HG02623 (cell line): ENCODE measurements around the gene FAM234B.
"Not testable (repeated sequence)": the region's sequence is repeated elsewhere in the genome, so short reads cannot be mapped to it uniquely, and the experiment has no call there.

ENCODE experiments used
- ATAC-seq: cut with Tn5 transposase; IDR thresholded peaks from one replicate; pipeline ENCODE4 v1.9.1; 2021; ENCODE audit warnings: moderate library complexity; ENCODE audit not compliant: unreplicated experiment

The FAM234B gene

DNA sequence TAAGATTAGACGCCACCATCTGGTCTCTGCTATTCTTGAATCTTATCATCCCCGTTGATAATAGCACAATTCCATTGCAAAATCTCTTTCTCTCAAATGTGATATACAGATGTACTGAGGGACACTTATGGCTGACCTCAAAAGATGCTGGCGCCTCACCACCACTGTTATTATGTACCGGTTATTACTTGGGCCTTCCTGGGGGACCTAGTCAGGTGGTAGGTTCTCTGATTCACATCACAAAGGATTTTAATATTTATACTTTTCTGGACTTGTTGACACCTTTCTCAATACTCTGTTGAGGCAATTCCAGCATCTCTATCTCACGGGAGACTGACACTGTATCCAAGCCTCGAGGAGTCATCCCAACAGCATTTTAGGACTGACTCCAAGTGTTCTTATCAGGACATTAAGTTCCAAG lies 21.3 kb upstream of the FAM234B start:
- no peak for ATAC-seq

DNA sequence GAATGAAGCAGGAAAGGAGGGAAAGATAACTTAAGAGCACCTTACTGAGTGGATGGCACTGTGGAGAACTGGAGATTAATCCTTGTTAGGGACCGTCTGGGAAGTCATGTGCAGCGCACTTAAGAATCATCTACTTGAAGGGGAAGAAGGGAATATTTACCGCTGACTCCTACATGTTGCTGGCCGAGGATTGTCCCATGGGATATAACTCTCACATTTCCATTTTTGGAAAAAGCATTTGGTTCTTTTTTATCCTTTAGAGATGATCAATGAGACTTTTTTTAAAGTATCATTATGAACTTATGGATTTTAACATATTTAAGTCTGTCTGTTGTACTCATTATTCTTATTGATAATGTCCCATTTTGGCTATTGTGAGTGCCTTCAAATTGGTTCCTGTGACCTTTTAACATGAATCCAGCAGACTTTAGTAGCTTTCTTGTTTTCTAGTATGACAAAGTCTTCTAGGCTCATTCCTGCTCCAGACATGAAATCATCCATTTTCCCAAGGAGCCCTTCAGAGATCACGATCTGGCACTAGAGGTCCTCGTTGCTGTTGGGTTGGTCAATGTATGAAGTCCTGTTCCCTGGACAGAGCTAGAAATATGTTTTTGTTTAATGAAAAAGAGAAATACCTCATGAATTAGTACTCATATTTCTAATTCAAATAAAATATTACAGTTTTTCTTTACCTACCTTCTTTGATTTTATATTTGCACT lies 20.2 kb upstream of the FAM234B start:
- ATAC-seq: no peak

DNA sequence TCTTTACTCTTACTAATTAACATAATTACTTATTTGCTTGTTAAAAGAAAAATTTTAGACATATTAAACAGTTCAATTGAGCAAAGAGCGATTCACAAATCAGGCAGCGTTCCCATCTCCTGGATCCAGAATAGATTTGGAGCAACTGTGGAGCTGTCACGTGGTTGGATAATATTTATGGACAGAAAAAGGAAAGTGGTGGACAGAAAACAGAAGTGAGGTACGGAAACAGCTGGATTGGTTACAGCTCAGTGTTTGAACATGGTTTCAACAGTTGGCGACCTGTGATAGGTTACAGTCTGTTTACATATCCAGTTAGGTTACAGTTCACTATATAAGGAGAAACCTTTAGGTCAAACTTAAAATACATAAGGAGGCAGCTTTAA lies 19.7 kb upstream of the FAM234B start:
- ATAC-seq: no peak

DNA sequence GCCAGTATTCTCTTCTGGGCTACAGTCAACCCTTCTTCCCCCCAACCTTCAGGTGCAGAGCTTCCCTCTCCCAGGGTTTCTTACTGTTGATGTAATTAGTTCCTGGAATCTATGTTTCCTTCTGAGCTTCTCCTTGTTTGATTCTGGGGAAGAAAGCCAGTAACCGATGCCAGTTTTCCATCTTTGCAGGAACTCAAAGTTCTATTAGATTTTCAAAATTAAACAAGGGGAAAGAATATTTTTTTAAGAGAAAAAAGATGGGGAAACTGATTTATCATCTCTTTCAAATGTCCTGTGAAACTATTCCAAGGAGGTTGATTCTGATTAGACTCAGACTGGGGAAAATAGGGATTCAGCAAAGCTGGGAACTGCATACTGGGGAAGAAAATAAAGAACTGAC lies 17.9 kb upstream of the FAM234B start:
- ATAC-seq: no peak

DNA sequence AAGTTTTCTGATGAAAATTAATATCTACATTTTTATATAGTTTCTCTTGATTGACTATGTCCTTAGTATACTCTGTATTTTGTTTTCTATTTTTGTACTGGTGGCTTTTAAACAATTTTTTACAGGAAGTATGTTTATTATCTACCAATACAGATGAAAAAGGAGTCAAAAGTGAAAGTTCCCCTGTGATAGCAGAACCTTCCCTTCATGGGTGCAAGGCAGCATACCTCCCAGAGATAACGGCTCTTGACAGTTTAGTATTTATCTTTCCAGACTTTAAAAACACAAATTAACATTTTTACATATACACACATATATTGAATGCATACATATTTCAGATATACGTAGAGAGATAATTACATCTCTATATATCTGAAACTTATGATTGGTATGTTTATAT lies 17.1 kb upstream of the FAM234B start:
- no peak for ATAC-seq

DNA sequence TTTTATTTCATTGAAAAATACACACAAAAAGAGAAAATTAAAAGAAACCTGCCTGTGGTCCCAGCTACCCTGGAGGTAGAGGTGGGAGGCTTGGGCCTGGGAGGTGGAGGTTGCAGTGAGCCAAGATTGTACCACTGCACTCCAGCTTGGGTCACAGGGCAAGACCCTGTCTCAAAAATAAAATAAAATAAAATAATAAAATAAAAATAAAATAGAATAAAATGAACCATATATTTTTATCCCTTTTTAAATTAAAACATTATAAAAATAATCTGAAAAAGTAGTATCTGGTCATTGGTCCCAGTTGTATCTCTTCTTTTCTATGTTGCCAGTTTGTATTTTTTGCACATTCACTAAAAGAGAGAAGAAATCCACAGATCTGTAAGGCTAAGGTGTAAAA lies 16.7 kb upstream of the FAM234B start:
- ATAC-seq: no peak

DNA sequence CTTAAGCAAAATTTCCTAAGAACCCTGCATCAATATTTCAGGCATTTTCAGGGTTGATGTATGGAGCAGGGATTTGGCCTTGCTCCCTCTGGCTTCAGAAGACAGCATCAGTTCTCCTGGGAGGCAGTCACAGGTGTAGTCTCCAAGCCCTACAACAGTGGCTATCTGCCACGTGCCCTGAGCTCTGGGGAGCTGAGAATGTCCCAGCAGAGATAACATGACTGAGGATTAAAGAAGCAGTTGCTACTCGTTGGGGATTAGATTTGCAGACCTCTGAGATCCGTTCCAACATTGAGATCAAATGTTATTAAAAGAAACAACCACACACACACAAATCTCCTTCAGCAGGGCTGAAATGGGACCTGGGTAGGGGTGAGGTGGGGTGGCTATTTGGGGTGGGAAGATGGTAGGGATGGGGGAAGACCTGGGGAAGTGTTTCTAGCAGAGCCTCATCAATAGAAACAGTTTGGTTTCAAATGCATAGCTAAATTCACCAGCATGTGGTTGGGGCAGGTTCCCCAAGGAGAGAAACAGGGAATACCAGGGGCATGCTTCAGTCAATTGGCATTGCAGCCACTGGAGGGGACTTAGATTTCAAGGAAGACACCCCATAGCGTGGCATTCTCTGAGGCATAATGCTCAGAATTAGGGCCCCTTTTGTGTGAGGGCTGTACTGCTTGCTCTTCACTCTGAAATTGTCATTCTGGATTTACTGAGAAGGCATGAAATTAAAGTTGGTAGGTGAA lies 15.2 kb upstream of the FAM234B start:
- no peak for ATAC-seq

DNA sequence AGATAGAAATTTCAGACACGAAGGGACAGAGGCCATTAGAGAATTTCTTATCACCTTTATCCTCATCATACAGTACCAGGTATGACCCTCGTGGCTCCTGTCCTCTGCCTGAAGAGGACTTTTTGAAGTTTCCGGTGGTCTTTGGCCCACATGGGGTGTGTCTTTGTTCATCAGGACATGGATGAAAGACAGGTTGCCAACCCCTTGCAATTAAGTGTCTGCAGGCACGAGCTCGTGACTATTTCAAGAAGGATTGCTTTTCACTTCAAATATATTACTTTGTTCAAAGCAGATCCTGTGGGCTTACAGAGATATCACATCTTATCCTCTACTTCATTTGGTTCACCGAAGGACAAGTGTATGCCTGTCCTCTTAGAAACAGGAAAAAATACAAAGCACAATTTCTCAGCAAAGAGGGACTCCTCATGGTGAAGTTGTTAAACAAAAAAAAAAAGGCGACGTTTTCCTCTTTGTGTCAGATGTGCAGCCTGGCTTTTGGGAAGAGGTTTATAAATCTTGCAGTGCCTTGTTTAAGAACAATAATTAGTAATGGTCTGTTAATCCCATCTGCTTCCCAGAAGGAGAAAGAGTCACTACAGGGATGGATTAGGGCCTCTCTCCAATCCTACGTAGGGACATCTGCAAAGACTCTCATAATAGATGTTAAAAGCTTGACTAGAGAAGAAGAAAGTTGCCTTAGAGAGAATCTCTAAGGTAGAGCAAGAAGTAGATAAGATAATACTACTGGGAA lies 13.5 kb upstream of the FAM234B start:
- no peak for ATAC-seq

DNA sequence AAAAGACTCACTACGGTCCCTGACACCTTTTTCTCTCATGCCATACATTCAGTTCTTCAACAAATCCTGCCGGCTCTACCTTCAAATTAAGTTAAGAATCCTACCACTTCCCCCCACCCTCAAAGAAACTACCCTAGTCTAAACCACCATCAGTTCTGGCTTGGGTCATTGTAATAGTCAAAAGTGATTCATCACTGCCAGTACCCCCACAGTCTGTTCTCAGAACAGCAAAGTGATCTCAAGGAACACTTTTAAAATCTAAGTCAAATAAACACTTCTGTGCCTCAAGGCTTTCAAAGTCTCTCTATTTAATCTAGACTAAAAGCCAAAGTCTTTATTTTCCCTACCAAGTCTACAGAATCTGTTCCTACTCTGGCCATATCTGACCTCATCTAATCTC lies 12.0 kb upstream of the FAM234B start:
- ATAC-seq: no peak

DNA sequence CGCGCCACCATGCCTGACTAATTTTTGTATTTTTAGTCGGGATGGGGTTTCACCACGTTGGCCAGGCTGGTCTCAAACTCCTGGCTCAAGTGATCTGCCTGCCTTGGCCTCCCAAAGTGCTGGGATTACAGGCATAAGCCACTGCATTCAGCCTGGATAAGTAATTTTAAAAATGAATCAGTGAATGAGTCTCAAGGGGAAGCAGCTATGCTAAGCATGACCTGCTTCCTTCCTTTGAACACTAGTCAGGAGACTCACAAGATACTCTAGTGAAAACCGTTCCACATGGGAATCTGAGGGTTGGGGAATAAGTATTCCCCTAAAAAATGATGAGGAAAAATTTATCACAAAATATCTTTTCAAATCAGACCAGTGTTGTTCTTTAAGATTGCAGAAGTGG lies 10.7 kb upstream of the FAM234B start:
- no peak for ATAC-seq

DNA sequence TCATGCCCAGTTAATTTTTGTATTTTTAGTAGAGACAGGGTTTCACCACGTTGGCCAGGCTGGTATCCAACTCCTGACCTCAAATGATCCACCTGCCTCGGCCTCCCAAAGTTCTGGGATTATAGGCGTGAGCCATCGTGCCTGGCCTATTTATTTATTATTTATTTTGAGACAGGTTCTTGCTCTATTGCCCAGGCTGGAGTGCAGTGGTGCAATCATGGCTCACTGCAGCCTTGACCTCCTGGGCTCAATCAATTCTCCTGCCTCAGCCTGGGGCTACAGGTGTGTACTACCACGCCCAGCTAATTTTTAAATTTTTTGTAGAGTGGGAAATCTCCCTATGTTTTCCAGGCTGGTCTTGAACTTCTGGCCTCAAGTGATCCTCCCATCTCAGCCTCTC lies 8.8 kb upstream of the FAM234B start:
- ATAC-seq: not testable (repeated sequence)

DNA sequence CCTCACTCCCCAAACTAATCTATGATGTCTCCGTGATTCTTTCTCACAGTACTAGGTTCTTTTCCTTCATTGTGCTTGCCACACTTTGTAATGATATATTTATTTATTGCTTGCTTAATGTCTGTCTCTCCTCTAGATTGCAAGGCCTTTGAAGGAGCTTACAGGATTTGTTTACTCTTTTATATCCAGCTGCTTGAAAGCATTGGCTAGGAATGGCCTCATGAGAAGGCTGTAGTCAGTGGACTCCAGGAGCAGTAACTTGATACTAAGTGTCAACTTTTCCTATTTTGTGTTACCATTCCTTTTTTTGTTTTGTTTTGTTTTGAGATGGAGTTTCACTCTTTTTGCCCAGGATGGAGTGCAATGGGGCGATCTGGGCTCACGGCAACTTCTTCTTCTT lies 7.3 kb upstream of the FAM234B start:
- no peak for ATAC-seq

DNA sequence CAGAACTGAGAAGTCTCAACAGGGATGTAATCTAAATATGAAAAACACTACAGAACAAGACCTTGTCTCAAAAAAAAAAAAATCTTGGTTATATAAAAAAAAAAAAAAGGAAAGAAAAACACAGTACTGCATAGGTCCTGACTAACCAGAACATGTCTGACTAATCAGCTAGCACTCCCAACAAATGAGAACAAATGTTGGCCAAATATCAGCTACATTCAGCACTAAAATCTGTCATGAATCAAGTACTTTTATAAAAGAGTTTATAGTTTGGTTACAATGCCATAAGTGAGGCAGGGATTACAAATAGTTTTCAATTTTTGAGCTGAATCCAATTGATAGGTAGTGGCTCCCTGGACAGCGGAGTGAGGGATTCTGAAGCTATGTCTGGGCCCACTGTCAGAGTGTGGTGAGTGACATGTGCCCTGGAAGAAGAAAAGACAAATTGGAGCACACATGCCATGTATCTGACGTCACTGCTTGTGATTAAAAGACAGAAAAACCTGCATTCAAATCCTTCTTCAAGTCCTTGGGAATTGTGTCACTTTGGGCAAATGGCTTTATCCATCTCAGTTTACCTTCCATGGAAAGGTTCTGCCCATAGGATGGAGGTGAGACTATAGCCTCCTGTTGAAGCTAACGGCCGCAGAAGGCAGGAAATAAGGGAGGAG lies 5.6 kb upstream of the FAM234B start:
- ATAC-seq: no peak

DNA sequence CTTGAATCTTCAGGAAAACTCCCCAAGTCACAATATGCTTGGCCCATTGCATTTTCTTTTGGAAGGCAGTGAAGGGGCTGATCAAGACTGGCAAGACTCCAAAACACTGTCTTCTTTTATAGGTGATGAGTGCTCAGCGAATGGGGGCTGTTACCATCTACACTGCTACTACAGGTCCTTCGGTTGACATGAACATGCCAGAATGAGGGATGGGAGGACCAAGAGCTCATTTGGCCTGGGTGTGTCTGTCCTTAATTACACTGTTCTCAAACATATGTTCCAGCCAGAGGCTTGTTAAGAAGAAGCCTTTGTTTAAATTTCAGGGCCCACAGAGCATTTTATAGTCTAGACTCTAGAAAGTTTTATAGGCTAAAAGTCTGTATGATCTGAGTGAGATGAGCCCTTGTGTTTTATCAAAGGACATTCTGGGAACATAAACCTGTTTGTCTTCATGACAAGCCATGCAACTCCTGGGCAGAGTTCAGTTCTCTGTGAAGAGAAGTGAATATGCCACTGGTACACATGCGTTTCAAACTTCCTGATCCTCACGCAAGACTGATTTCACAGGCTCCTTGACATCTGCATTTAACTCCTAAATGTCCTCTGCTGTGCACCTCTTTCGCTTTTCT lies 4.7 kb upstream of the FAM234B start:
- no peak for ATAC-seq

DNA sequence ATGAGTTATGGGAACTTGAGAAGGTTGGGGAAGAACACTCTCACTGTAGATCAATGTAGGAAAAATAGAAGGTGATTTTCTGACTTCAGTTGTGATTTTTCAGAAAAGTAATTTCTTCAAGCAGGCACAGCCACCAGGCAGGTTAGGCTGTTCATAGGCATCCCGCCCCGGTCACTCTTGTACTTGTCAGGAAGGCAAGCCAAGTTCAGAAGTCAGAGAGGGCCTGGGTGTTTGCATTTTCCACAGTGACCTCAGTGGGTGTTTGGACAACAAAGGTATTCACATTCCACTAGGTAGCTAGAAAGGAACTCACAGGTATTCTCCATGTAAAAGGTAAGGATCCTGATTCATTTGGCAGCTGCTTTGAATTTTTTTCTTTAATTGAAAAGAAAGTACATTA lies 3.0 kb upstream of the FAM234B start:
- ATAC-seq: no peak

DNA sequence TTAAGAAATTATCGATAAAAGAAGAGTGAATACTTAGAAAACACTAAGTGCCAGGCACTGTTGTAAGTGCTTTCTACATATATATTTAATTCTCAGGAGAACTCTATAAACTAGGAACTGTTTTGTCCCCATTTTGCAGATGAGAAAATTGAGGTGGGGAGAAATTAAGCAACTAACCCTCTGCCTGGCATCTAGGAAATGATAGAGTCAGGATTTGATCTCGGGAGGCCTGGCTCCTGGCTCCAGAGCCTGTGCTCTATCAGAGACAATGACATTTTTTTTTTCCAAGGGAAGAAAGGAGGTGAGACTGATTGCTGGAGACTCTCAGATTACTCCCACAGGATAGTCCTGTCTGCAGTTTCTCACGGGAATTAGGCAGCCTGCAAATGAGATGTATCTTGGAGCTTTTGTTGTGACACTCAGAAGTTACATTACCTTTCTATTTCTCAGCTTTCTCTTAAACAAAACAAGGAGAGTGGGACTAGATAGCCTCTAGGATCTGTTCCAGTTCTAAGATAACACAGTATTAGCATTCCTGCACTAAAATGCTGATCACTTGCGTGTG lies 1.4 kb upstream of the FAM234B start:
- ATAC-seq: no peak

DNA sequence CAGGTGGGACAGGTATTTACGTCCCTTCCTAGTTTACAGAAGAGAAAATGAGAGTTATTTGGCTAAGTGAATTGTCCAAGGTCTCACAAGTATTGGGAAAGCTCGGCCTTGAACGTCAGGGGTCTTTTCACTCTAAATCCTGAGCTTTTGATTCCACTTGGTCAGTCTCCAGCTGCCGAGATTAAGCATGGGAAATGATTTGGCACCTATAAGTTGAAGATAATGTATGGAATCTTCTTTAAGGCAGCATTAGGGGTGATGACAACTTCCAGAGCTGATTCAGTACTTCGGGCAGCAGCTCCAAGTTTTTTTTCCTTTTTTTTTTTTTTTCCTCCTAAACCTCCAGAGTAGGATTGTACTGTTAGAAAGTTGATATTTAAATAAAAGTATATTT lies 722 bp downstream of the FAM234B start:
- no peak for ATAC-seq

DNA sequence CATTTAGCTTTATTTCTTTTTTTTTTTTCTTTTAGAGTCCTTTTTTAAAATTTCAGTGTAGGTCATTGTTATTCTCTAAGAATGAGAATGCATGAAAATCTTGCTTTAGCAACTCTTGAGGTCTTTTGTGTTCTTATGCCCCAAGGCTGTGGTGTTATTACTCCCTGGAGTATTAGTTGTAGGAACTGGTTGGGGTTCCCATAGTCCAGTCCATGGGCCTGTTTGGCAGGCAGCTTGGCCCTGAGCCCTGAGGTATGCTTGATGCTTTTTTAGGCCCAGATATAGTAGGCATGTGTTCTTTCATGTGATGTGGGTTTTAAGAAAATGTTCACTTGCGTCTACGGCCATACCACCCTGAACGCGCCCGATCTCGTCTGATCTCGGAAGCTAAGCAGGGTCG lies 1.6 kb downstream of the FAM234B start:
- ATAC-seq: no peak

DNA sequence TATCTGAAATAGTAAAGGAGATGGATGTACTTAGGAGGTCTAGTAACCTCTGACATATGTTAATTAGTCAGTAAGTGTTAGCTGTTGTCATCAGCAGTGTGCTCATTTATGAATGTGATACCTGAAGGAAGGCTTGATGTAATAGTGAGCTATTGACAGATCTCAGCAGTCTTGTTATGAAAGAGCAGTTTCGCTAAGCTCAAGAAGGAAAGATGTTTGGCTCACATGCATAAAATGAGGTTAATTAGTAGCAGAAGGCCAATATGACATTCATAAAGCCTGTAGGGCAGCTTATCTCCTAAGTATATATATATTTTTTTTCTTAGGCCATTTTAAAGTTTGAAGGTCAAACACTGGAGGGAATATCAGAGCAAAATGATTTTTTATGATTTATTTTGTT lies 2.8 kb downstream of the FAM234B start:
- no peak for ATAC-seq

DNA sequence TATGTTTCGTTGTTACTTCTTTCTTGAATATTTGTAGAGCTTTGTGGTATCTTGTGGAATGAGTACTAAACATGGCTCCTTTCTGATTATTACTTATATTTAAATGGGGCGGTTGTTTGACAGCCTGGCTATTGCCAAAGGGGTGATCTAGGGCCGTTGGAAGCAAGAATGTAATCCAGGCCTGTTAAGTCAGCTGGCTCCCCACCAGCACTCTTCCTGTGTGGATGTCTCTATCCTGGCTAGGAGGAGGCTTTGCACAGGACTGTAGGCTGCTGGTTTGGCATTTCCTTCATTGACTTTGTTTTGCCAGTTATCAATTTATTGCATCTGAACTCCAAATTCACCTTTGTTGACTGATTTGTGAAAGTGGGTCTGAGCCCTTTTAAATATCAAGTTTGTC lies 5.6 kb downstream of the FAM234B start:
- ATAC-seq: no peak

DNA sequence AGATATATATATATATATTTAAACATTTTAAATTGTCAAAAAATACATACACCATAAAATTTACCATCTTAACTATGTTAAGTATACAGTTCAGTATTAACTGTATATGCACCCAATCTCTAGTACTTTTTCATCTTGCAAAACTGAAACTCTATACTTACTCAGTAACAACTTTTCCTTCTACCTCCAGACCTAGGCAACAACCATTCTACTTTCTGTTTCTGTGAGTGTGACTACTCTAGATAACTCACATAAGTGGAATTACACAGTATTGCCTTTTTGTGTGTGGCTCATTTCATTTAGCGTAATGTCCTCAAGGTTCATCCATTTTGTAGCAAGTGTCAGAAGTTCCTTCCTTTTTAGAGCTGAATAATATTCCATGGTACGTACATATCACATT lies 8.2 kb downstream of the FAM234B start:
- ATAC-seq: no peak
